Left ventricle myocardium inferior (tissue), 1 donor: ENCODE results near the gene STON1. TPM values are rescaled to one million over a fixed set of nuclear protein-coding genes. Genes with fewer than 3 reads are reported as not detected.

Experiments used
- DNase-seq: peaks from one replicate; pipeline ENCODE4 v3.0.0-alpha.2; 2020
- H3K27ac ChIP-seq: fragments of 200-600 bp; replicated peaks from 2 replicates; pipeline ENCODE4 v1.8.0; 2021
- H3K27me3 ChIP-seq: fragments of 200-600 bp; 2 replicates; pipeline ENCODE4 v1.8.0; 2021; ENCODE audit warnings: low read depth
- H3K36me3 ChIP-seq: fragments of 200-600 bp; 2 replicates; pipeline ENCODE4 v1.8.0; 2021
- H3K4me1 ChIP-seq: fragments of 200-600 bp; 2 replicates; pipeline ENCODE4 v1.8.0; 2021
- H3K4me3 ChIP-seq: fragments of 200-600 bp; 2 replicates; pipeline ENCODE4 v1.8.0; 2021; ENCODE audit warnings: mild to moderate bottlenecking, moderate library complexity
- H3K9me3 ChIP-seq: fragments of 200-600 bp; replicated peaks from 2 replicates; pipeline ENCODE4 v1.8.0; 2021
- intact Hi-C: fragments of 100-400 bp; cut with micrococcal nuclease; formaldehyde crosslinking; loops from one replicate; pipeline ENCODE4 v1.11.0; 2022
- total RNA-seq: library from RNA; stranded (reverse); fragmentation: NEBNext Ultra II Directional; extraction: Animal tissue kit (Norgen Biotek cat#: 25700); gene quantifications from one replicate; pipeline ENCODE4 v1.2.1, GENCODE V29; 2021
- TF ChIP-seq, protein P1 (sequence below): fragments of 200-600 bp; IDR thresholded peaks from 2 replicates; pipeline ENCODE4 v1.8.0; 2021; ENCODE audit warnings: antibody characterized with exemption, mild to moderate bottlenecking, borderline replicate concordance
- donor health status: DM: no; HTN: yes; CAD: no; lungs with severe emphysema.

STON1 gene
- total RNA-seq, 1 donor from 2014 or later = 6.9 TPM

DNA sequence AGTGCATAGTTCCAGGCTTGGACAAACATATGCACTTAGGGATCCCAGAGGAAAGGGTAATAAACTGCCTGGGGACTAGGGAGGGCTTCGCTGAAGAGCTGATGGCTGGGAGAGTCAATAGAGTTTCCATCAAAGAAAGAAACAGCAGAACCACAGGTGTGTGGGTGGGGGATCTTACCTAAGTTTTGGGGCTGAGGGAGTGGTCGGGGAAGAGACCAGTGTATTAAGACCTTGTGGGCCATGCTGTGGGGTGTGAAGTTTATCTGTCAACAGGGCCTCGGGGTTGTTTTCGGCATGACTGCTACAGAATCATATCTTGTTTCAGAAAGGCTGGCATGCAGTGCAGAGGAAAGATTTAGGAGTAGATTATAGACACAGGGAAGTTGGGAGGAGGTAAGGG, 56.5 kb downstream of the STON1 start:
- peaks cover 3% of the 10 kb centered on the region for H3K4me1 ChIP-seq
- H3K27me3 ChIP-seq = no peaks in the 10 kb centered on the region
- H3K9me3 ChIP-seq = no peaks in the 10 kb centered on the region
- intact Hi-C loops = no loop called here
- no peaks in the 10 kb centered on the region for H3K36me3 ChIP-seq
- no peak overlapping the region for H3K27ac ChIP-seq
- TF ChIP-seq, protein P1, sequence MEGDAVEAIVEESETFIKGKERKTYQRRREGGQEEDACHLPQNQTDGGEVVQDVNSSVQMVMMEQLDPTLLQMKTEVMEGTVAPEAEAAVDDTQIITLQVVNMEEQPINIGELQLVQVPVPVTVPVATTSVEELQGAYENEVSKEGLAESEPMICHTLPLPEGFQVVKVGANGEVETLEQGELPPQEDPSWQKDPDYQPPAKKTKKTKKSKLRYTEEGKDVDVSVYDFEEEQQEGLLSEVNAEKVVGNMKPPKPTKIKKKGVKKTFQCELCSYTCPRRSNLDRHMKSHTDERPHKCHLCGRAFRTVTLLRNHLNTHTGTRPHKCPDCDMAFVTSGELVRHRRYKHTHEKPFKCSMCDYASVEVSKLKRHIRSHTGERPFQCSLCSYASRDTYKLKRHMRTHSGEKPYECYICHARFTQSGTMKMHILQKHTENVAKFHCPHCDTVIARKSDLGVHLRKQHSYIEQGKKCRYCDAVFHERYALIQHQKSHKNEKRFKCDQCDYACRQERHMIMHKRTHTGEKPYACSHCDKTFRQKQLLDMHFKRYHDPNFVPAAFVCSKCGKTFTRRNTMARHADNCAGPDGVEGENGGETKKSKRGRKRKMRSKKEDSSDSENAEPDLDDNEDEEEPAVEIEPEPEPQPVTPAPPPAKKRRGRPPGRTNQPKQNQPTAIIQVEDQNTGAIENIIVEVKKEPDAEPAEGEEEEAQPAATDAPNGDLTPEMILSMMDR = no peak
- DNase-seq = no peak
- no peak overlapping the region for H3K4me3 ChIP-seq

DNA sequence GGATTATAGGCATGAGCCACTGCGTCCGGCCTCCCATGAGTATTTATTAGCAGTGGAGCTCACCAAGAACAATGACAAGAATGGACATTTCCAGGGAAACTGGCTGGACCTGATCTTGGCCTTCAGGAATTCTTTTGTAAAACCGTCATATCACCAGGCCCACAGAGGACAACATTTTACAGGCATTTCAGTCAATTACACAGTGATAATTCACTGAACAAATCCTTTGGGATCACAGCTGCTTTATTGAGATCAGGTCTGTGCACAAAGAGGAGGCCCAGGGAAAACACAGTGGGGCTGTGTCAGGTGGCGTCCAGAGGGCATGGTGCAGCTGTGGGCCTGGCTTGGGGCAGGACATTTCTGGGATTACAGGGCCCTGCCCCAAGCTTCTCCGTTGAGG, 57.6 kb downstream of the STON1 start:
- no peak for DNase-seq
- H3K36me3 ChIP-seq = no peaks in the 10 kb centered on the region
- H3K4me3 ChIP-seq = no peak overlapping the region
- H3K27ac ChIP-seq = no peak overlapping the region
- intact Hi-C loops = no loop called here
- H3K4me1 ChIP-seq = peaks cover 3% of the 10 kb centered on the region
- no peaks in the 10 kb centered on the region for H3K9me3 ChIP-seq
- H3K27me3 ChIP-seq = no peaks in the 10 kb centered on the region
- TF ChIP-seq, protein P1 = no peak

DNA sequence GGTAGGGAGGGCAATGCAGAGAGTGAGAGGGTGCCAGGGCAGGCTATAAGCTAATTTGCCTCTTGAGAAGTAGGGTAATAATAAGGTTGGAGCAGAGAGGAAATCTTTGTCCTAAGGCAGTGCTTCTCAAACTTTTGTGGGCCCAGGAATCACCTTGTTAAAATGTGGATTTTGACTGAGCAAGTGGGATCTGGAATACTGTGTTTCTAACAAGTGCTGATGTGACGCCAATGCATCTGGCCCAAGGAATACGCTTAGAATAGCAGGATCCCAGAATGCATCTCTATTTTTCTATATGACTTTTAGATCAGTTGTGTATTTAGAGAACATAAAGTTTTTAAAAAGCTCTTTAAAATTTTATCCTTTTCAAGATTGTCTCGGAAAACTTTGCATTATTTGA, 58.0 kb downstream of the STON1 start:
- Histone ChIP-seq H3K27ac (no peak overlapping the region), H3K27me3 (no peaks in the 10 kb centered on the region), H3K4me3 (no peak overlapping the region), H3K9me3 (no peaks in the 10 kb centered on the region), H3K4me1 (peaks cover 3% of the 10 kb centered on the region), H3K36me3 (no peaks in the 10 kb centered on the region)
- intact Hi-C loops = no loop called here
- no peak for DNase-seq
- TF ChIP-seq, protein P1 = no peak

DNA sequence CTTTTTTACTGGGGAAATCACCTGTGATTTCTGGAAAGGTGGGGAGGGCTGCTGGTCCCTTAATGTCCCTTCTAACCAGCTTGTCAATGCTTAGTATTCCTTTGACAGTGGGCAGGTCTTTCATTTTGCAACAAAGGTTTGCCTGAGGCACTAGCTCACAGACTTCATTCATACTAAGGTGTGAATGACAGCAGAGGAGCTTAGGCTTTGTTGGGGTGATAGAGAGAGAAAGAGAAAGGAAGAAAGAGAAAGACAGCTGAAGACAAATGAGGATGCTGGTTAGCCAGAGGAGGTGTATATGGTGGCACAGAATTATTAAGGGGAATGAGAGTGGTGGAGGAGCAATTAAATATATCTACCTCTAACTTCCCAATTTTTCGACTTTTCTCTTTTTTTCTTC, 58.8 kb downstream of the STON1 start:
- Histone ChIP-seq H3K27ac (no peak overlapping the region), H3K4me1 (peaks cover 3% of the 10 kb centered on the region), H3K9me3 (no peaks in the 10 kb centered on the region), H3K4me3 (no peak overlapping the region), H3K36me3 (no peaks in the 10 kb centered on the region), H3K27me3 (no peaks in the 10 kb centered on the region)
- TF ChIP-seq, protein P1 = no peak
- intact Hi-C loops = no loop called here
- no peak for DNase-seq

DNA sequence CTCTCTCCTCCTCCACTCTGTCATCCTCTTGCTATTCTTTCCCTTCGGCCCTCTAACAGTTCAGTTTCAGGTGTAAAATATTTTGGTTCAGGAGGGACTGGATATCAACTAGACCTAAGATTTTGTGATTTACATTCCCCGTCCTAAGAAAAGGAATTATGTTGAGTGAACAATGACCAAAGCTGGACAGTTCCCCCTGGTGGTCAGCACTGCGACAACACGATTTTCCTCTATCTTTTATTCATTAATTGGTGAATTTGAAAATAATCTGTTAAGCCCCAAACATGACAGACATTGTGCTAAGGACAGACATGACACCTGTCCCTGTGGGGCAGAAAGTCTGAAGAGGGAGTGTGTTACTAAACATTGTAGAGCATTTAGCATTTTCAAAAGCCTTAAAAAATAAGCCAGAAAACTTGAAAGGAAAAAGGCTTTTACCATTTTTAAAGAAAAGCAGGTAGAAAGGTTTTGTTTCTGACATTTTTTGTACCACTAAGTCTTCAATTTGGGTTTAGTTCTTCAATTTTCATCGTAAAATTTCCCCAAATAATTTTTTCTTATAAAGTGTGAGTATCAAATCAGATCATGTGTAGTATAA, 59.3 kb downstream of the STON1 start:
- peak; percentile 20 for DNase-seq
- H3K4me1 ChIP-seq = peaks cover 3% of the 10 kb centered on the region
- no peak overlapping the region for H3K4me3 ChIP-seq
- H3K36me3 ChIP-seq = peaks cover 5% of the 10 kb centered on the region
- no peaks in the 10 kb centered on the region for H3K9me3 ChIP-seq
- TF ChIP-seq, protein P1 = peak; percentile 78
- intact Hi-C loops = no loop called here
- no peaks in the 10 kb centered on the region for H3K27me3 ChIP-seq
- no peak overlapping the region for H3K27ac ChIP-seq

DNA sequence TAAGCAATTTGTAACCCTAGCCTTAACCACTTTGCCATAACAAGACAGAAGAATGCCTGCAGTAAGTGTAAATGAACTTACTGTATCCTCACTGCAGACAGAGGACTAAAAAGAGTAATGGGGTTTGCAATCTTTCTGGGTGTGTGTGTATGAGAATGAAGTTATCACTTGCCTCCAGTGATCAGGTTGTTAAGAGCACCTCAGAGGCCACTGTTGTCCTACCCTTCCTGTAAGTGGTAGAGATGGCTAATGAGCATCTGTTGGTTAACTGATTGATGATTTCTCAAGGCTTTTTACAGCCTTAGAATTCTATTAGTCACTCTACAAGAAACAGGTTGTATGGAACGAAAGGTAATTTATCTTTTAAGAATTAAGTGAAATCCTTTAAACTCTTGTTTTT, 60.1 kb downstream of the STON1 start:
- no peaks in the 10 kb centered on the region for H3K9me3 ChIP-seq
- no peaks in the 10 kb centered on the region for H3K27me3 ChIP-seq
- H3K4me1 ChIP-seq = peaks cover 3% of the 10 kb centered on the region
- H3K27ac ChIP-seq = no peak overlapping the region
- intact Hi-C loops = no loop called here
- DNase-seq = no peak
- no peak overlapping the region for H3K4me3 ChIP-seq
- H3K36me3 ChIP-seq = peaks cover 13% of the 10 kb centered on the region
- TF ChIP-seq, protein P1 = no peak
